ENCODE measurements around the gene HLA-F. TPM values are rescaled to one million over a fixed set of nuclear protein-coding genes. Genes with fewer than 3 reads are reported as not detected.

The HLA-F gene
- total RNA-seq = 1 to 10 TPM in 1 of 2 donors, under 1 TPM in 1; 0.48 to 3.9 TPM
- 2.4 TPM for polyA plus RNA-seq (2013, experiment 1 of 2)
- polyA plus RNA-seq (2013, experiment 2 of 2) = 2.7 TPM
- long read RNA-seq, experiment 1 = 0 reads
- long read RNA-seq, experiment 2, partial matches to known transcripts = 1 of 1 reads
- long read RNA-seq, experiment 2, other reads (novel, unspliced or antisense) = 0 of 1 reads
- long read RNA-seq, experiment 3, partial matches to known transcripts = 1 of 2 reads
- long read RNA-seq, experiment 3, other reads (novel, unspliced or antisense) = 0 of 2 reads
- long read RNA-seq, experiment 4, partial matches to known transcripts = 1 of 5 reads
- long read RNA-seq, experiment 4, other reads (novel, unspliced or antisense) = 3 of 5 reads

- Histone ChIP-seq H3K9ac (ENCODE audit: extremely low read depth, low read length, poor library complexity, severe bottlenecking) (no peak within 1 kb of the TSS), H3K4me1 (ENCODE audit: control insufficient read depth, insufficient read depth, low read length) (peaks cover 3% of the 10 kb centered on the region), H3K9me3 (ENCODE audit: control insufficient read depth, low read length) (no peaks in the 10 kb centered on the region), H3K36me3 (ENCODE audit: control insufficient read depth, insufficient read depth, low read length) (no peaks in the 10 kb centered on the region), H3K27me3 (ENCODE audit: control insufficient read depth, insufficient read depth, low read length, poor library complexity, severe bottlenecking) (peaks cover 53% of the 10 kb centered on the region), H3K27ac (ENCODE audit: low read depth, low read length) (no peak within 1 kb of the TSS), H3K4me3 (ENCODE audit: low read length) (peak within 1 kb of the TSS; percentile 80)
- no peaks in the 10 kb centered on the region for H3K36me3 Mint-ChIP-seq (ENCODE audit: low read depth)
- peaks cover 2% of the 10 kb centered on the region for H3K9me3 Mint-ChIP-seq
- peak within 1 kb of the TSS; percentile 53 for H3K4me3 Mint-ChIP-seq
- 1 to 3% methylated on average over 5 to 26 of the region's 26 CpGs for WGBS, 2 experiments (ENCODE audit: insufficient coverage in 1 of 2, insufficient read length in 1 of 2)
- H3K27ac Mint-ChIP-seq = no peak within 1 kb of the TSS
- no peaks in the 10 kb centered on the region for H3K4me1 Mint-ChIP-seq
- DNase-seq = peak; percentile 90
- no peak for TF ChIP-seq CTCF (conservative IDR thresholded peaks at IDR 0.05)
- H3K27me3 Mint-ChIP-seq (ENCODE audit: insufficient read depth) = peaks cover 74% of the 10 kb centered on the region
Measured at GRCh38 chr6:29723262-29723665, at the start of gene HLA-F. Gene HLA-F, plus strand, starts transcription at chr6:29723434. Its CDS starts 30 bp downstream, at chr6:29723464.

GRCh38 chr6:29674008-29674407 lies 49.2 kb upstream of the HLA-F start:
- peaks cover 4% of the 10 kb centered on the region for H3K27me3 Mint-ChIP-seq (ENCODE audit: insufficient read depth)
- H3K9me3 Mint-ChIP-seq = no peaks in the 10 kb centered on the region
- no peaks in the 10 kb centered on the region for H3K4me1 ChIP-seq (ENCODE audit: control insufficient read depth, insufficient read depth, low read length)
- TF ChIP-seq CTCF (conservative IDR thresholded peaks at IDR 0.05) = no peak
- H3K9me3 ChIP-seq (ENCODE audit: control insufficient read depth, low read length) = no peaks in the 10 kb centered on the region
- 96 to 100% methylated on average over 3 of the region's 5 CpGs for WGBS, 2 experiments (ENCODE audit: insufficient coverage in 1 of 2, insufficient read length in 1 of 2)
- H3K9ac ChIP-seq (ENCODE audit: extremely low read depth, low read length, poor library complexity, severe bottlenecking) = no peak overlapping the region
- peaks cover 19% of the 10 kb centered on the region for H3K4me1 Mint-ChIP-seq
- DNase-seq = no peak
- H3K27ac Mint-ChIP-seq = no peak overlapping the region
- no peaks in the 10 kb centered on the region for H3K36me3 Mint-ChIP-seq (ENCODE audit: low read depth)
- H3K36me3 ChIP-seq (ENCODE audit: control insufficient read depth, insufficient read depth, low read length) = no peaks in the 10 kb centered on the region
- H3K4me3 Mint-ChIP-seq = no peak overlapping the region
- no peaks in the 10 kb centered on the region for H3K27me3 ChIP-seq (ENCODE audit: control insufficient read depth, insufficient read depth, low read length, poor library complexity, severe bottlenecking)
- H3K27ac ChIP-seq (ENCODE audit: low read depth, low read length) = no peak overlapping the region
- no peak overlapping the region for H3K4me3 ChIP-seq (ENCODE audit: low read length)

GRCh38 chr6:29675561-29675960 lies 47.7 kb upstream of the HLA-F start:
- Mint-ChIP-seq H3K9me3 (no peaks in the 10 kb centered on the region), H3K27me3 (ENCODE audit: insufficient read depth) (peaks cover 6% of the 10 kb centered on the region), H3K4me3 (no peak overlapping the region), H3K36me3 (ENCODE audit: low read depth) (no peaks in the 10 kb centered on the region), H3K27ac (peak overlapping the region; percentile 12), H3K4me1 (peaks cover 19% of the 10 kb centered on the region)
- DNase-seq = no peak
- Histone ChIP-seq H3K9ac (ENCODE audit: extremely low read depth, low read length, poor library complexity, severe bottlenecking) (no peak overlapping the region), H3K4me1 (ENCODE audit: control insufficient read depth, insufficient read depth, low read length) (no peaks in the 10 kb centered on the region), H3K27ac (ENCODE audit: low read depth, low read length) (no peak overlapping the region), H3K36me3 (ENCODE audit: control insufficient read depth, insufficient read depth, low read length) (no peaks in the 10 kb centered on the region), H3K9me3 (ENCODE audit: control insufficient read depth, low read length) (no peaks in the 10 kb centered on the region), H3K27me3 (ENCODE audit: control insufficient read depth, insufficient read depth, low read length, poor library complexity, severe bottlenecking) (no peaks in the 10 kb centered on the region), H3K4me3 (ENCODE audit: low read length) (no peak overlapping the region)
- WGBS, 2 experiments (ENCODE audit: insufficient coverage in 1 of 2, insufficient read length in 1 of 2) = 88 to 100% methylated on average over 1 of the region's 1 CpG
- no peak for TF ChIP-seq CTCF (conservative IDR thresholded peaks at IDR 0.05)
